GM18505 (cell line): ENCODE measurements around the gene SIPA1L3.
A peak's percentile ranks its signal among the peaks of the same experiment; 100 is the strongest.
"Not testable (repeated sequence)": the region's sequence is repeated elsewhere in the genome, so short reads cannot be mapped to it uniquely, and the experiment has no call there.

ENCODE experiments used
- ATAC-seq: cut with Tn5 transposase; IDR thresholded peaks from one replicate; pipeline ENCODE4 v1.9.1; 2021; ENCODE audit not compliant: unreplicated experiment
- POLR2A ChIP-seq: IDR thresholded peaks from 4 replicates; pipeline ENCODE4 v1.6.1; 2011; ENCODE audit warnings: borderline replicate concordance; ENCODE audit not compliant: insufficient read depth, insufficient read length; ENCODE audit errors: extremely low read depth

The SIPA1L3 gene

GRCh38 chr19:38023671-38024541, 116.9 kb downstream of the SIPA1L3 start:
- TF ChIP-seq POLR2A = no peak
- ATAC-seq = no peak

- ATAC-seq = no peak
- TF ChIP-seq POLR2A = no peak
These were observed 118.2 kb downstream of the SIPA1L3 start for GRCh38 chr19:38024992-38025908.

- TF ChIP-seq POLR2A = no peak
- no peak for ATAC-seq
These were observed 118.9 kb downstream of the SIPA1L3 start for GRCh38 chr19:38025909-38026307.

DNA sequence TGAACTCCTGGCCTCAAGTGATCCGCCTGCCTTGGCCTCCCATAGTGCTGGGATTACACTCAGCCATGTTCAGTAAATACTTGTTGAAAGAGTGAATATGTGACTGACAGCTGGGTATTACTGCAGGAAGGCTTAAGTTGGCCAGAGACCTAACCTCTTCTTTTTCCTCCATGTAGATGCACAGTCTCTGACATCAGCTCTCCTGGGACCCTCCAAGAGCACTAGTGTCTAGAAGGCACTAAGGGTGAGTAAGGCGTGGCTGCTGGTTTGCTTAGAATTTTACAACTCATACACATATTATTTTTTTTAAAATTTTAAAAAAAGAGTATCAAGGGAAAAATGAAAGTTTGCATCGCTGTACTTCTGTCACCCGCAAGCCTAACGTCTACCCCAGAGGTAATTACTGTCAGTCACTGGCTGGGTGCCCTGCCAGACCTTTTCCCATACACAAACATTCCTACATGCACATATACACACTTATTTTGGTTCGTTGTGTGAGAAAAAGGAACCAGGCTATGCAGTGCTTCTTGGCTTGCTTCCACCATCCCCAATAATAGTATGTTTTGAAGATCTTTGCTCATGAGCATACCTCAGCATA, 122.0 kb downstream of the SIPA1L3 start:
- TF ChIP-seq POLR2A = no peak
- no peak for ATAC-seq

DNA sequence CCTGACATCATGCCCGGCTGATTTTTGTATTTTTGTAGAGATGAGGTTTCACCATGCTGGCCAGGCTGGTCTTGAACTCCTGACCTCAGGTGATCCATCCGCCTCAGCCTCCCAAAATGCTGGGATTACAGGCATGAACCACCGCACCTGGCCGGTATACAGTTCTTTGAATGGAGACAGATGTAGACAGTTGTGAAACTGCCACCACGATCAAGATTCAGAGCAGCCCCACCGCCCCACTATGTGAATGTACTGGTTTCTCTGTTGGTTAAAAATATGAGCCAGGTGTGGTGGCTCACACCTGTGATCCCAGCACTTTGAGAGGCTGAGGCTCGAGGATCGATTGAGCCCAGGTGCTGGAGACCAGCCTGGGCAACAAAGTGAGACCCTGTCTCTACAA, 123.0 kb downstream of the SIPA1L3 start:
- not testable (repeated sequence) for ATAC-seq

- no peak for TF ChIP-seq POLR2A
- no peak for ATAC-seq
These were observed 123.8 kb downstream of the SIPA1L3 start for GRCh38 chr19:38030686-38031422.

DNA sequence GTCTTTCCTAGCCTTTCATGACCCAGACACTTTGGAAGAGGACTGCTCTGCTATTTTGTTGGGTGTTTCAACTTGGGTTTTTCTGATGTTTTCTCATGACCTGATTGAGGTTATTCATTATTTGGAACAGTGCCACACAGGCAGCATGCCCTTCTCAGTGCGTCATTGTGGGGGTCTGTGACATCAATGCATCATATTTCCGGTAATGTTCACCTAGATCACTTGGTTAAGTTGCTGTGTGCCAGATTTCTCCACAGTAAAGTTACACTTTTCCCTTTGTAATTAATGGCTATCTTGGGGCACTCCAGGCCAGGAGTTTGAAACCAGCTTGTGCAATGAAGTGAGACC, 124.4 kb downstream of the SIPA1L3 start:
- ATAC-seq = no peak
- TF ChIP-seq POLR2A = no peak

GRCh38 chr19:38032151-38032550, 125.1 kb downstream of the SIPA1L3 start:
- no peak for ATAC-seq
- no peak for TF ChIP-seq POLR2A

- no peak for TF ChIP-seq POLR2A
- ATAC-seq = no peak
These were observed 125.9 kb downstream of the SIPA1L3 start for GRCh38 chr19:38032951-38033350.

- TF ChIP-seq POLR2A = no peak
- peak; percentile 66 for ATAC-seq
These were observed 126.9 kb downstream of the SIPA1L3 start for GRCh38 chr19:38033658-38034491.

GRCh38 chr19:38034492-38034860, 127.5 kb downstream of the SIPA1L3 start:
- no peak for TF ChIP-seq POLR2A
- no peak for ATAC-seq
